Psoas muscle (tissue), 8 donors: ENCODE measurements around the gene MRPS7. TPM values are rescaled to one million over a fixed set of nuclear protein-coding genes. Genes with fewer than 3 reads are reported as not detected.

Source experiments
- ATAC-seq, 4 donors: fragments of 200-7000 bp; cut with Tn5 transposase; one replicate each; pipeline ENCODE4 v1.9.1; 2020; ENCODE audit warnings: moderate library complexity in 3 of 4, mild to moderate bottlenecking in 2 of 4
- DNase-seq, 2 donors: peaks; one replicate each; pipeline ENCODE4 v3.0.0-alpha.2; 2020
- H3K27ac ChIP-seq: fragments of 200-600 bp; one replicate; pipeline ENCODE4 v1.8.0; 2022
- H3K27me3 ChIP-seq, 3 donors: fragments of 200-600 bp in 1 of 3; one replicate each; pipeline versions ENCODE4 v1.6.1 to v1.8.0; 2013 to 2022; ENCODE audit warnings: low read length in 2 of 3, mild to moderate bottlenecking in 2 of 3, moderate library complexity in 1 of 3; ENCODE audit not compliant: insufficient read depth in 3 of 3
- H3K36me3 ChIP-seq, 2 donors: fragments of 200-600 bp in 1 of 2; one replicate each; pipeline versions ENCODE4 v1.6.1 to v1.8.0; 2013 to 2022; ENCODE audit warnings: low read depth in 1 of 2, mild to moderate bottlenecking in 1 of 2, moderate library complexity in 1 of 2; ENCODE audit not compliant: insufficient read depth in 1 of 2
- H3K4me1 ChIP-seq: fragments of 200-600 bp; one replicate; pipeline ENCODE4 v1.8.0; 2022
- H3K4me3 ChIP-seq: fragments of 200-600 bp; one replicate; pipeline ENCODE4 v1.8.0; 2022; ENCODE audit warnings: mild to moderate bottlenecking
- H3K9me3 ChIP-seq: fragments of 200-600 bp; one replicate; pipeline ENCODE4 v1.8.0; 2022
- WGBS, 3 donors: extraction: QIAGEN DNeasy Blood & Tissue Kit; methylation state at CpG; one replicate each; pipeline versions ENCODE4 v1.1.6 to v1.1.7; 2013; 5-methylcytosine and 5-hydroxymethylcytosine counted together
- intact Hi-C, 2 donors: fragments of 100-400 bp; cut with DNase I; formaldehyde crosslinking; loops; one replicate each; pipeline versions ENCODE4 v1.11.0 to v1.14.2; 2022
- polyA plus RNA-seq, 3 donors: library from polyadenylated mRNA; stranded (reverse); fragments of 200-250 nt; gene quantifications; one replicate each; pipeline ENCODE4 v1.2.3, GENCODE V29; 2013
- total RNA-seq, 4 donors: library from RNA; stranded (reverse); fragmentation: NEBNext Ultra II Directional in 2 of 4; extraction: Animal tissue kit (Norgen Biotek cat#: 25700) in 2 of 4; gene quantifications; one replicate each; pipeline versions ENCODE4 v1.2.1 to v1.2.4, GENCODE V29; 2021 to 2023
- TF ChIP-seq, protein P1 (sequence below): fragments of 200-600 bp; IDR thresholded peaks from one replicate; pipeline ENCODE4 v1.8.0; 2022; ENCODE audit warnings: antibody characterized with exemption
- donor health status: healthy with polysubstance abuse.
- donor health status: DM: no; HTN: no; CAD: no; lungs with moderate emphysema.
- donor health status: Bipolar disorder and iron deficiency.
- donor health status: healthy.
- donor health status: DM: yes; HTN: yes; CAD: no.
- donor health status: DM: no; HTN: no; CAD: no.
- donor health status: DM: no; HTN: no; CAD: no.
- donor health status: DM: yes; HTN: yes; CAD: no.

Gene MRPS7
- total and polyA plus RNA-seq, 7 donors = 98.2 to 165 (median 122) TPM

DNA sequence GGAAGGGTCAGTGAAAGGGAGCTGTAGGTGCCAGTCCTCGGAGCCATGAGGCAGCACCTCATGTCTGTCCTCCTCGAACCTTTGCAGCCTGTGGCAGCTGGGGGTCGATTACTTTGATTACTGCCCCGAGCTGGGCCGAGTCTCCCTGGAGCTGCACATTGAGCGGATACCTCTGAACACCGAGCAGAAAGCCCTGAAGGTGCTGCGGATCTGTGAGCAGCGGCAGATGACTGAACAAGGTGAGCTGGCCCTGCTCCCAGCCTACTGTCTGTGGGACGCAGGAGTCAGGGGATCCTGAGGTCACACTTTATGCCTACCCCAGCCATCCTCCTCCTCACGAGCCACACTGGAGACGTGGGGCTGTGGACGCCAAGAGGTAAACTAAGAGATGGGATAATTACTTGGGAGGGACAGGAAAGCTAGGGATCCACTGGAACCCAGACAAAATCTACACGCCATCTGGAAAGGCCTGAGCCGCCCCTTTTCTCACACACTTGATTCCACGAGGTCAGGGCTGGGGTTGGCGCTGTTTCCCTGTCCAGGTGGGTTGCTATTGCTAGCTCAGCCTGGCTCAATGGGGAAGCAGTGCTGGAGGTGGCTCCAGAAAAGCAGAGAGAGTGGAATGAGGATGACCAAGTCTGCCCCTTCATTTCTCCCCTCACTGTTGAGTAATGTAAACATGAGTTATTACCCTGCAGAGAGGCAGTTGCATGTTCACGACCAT, 29.8 kb upstream of the MRPS7 start:
- H3K9me3 ChIP-seq = no peaks in the 10 kb centered on the region
- no peaks in the 10 kb centered on the region for H3K4me1 ChIP-seq
- peaks cover 8 to 94% of the 10 kb centered on the region in 2 donors for H3K36me3 ChIP-seq
- H3K4me3 ChIP-seq = no peak overlapping the region
- no peaks in the 10 kb centered on the region for H3K27me3 ChIP-seq
- no peak overlapping the region for H3K27ac ChIP-seq
- WGBS, 3 donors = 88 to 92% (median 90%) methylated on average over 18 of the region's 18 CpGs
- no peak for ATAC-seq
- DNase-seq = peak in 1 of 2 donors; percentile 41
- TF ChIP-seq, protein P1, sequence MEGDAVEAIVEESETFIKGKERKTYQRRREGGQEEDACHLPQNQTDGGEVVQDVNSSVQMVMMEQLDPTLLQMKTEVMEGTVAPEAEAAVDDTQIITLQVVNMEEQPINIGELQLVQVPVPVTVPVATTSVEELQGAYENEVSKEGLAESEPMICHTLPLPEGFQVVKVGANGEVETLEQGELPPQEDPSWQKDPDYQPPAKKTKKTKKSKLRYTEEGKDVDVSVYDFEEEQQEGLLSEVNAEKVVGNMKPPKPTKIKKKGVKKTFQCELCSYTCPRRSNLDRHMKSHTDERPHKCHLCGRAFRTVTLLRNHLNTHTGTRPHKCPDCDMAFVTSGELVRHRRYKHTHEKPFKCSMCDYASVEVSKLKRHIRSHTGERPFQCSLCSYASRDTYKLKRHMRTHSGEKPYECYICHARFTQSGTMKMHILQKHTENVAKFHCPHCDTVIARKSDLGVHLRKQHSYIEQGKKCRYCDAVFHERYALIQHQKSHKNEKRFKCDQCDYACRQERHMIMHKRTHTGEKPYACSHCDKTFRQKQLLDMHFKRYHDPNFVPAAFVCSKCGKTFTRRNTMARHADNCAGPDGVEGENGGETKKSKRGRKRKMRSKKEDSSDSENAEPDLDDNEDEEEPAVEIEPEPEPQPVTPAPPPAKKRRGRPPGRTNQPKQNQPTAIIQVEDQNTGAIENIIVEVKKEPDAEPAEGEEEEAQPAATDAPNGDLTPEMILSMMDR = no peak
- intact Hi-C loops = no loop called here

DNA sequence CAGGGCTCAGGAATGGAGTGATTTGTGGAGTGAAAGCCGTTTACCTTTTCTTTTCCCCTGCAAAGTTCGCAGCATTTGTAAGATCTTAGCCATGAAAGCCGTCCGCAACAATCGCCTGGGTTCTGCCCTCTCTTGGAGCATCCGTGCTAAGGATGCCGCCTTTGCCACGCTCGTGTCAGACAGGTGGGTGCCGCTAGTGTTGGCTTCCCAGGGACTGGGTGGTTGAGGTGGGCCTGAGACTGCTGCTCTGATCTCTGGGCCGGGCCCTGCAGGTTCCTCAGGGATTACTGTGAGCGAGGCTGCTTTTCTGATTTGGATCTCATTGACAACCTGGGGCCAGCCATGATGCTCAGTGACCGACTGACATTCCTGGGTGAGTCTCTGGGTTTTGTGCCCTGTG, 28.9 kb upstream of the MRPS7 start:
- Histone ChIP-seq H3K9me3 (no peaks in the 10 kb centered on the region), H3K27ac (no peak overlapping the region), H3K4me3 (no peak overlapping the region), H3K27me3 (no peaks in the 10 kb centered on the region), H3K4me1 (no peaks in the 10 kb centered on the region), H3K36me3 (peaks cover 9 to 95% of the 10 kb centered on the region in 2 donors)
- intact Hi-C loops = no loop called here
- TF ChIP-seq, protein P1 = no peak
- 91 to 94% (median 92%) methylated on average over 13 of the region's 13 CpGs for WGBS, 3 donors
- DNase-seq (peak in 1 of 2 donors; percentile 19), ATAC-seq (no peak)

DNA sequence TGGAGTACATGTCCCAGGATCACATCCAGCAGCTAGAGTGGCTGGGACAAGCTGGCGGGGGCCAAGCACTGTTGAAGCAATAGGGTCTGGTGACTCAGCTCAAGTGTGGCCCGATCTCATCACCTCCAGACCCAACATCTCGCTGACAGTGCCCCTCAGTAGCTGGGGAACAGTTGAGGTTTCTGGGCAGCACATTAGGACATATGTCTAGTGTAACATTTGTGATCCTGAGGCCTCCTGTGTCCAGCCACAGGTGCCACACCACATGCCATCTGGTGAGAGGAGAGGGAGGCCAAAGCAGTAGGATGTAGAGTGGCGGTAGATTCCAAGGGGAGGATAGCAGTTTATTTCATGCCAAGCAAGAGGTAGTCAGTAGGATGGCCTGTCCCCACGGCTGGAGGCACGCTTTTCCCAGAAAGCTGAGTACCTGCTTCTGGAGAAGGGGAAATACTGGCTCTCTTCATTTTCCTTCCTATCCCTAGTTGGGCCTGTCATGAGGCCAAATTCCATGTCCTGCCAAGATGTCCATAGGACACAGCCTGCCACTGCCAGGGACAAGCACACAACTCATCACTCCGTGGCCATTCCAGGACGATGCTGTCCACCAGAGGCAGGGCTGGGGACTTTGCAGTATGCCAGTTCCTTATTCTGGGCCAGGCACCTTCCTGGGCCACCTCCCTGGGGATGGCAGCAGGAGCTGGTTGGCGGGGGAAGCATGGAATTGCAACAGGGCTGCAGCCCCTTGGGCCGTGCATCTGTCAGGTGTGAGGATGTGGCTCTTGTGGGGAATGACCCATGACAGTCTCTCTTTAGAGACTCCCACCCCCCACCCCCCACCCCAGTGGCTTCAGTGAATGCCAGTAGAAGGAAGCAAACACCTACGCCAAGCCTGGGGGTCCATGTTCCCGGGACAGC, 24.3 kb upstream of the MRPS7 start:
- H3K36me3 ChIP-seq = peaks cover 6 to 99% of the 10 kb centered on the region in 2 donors
- 52 to 67% (median 55%) methylated on average over 12 of the region's 12 CpGs for WGBS, 3 donors
- DNase-seq = peak; percentile 61 to 74
- peak in 3 of 4 donors; percentile 69 to 72 (median 72) for ATAC-seq
- no peak overlapping the region for H3K27ac ChIP-seq
- TF ChIP-seq, protein P1 = no peak
- no peaks in the 10 kb centered on the region for H3K27me3 ChIP-seq
- no peaks in the 10 kb centered on the region for H3K9me3 ChIP-seq
- H3K4me1 ChIP-seq = peaks cover 7% of the 10 kb centered on the region
- no peak overlapping the region for H3K4me3 ChIP-seq
- intact Hi-C loops = no loop called here

DNA sequence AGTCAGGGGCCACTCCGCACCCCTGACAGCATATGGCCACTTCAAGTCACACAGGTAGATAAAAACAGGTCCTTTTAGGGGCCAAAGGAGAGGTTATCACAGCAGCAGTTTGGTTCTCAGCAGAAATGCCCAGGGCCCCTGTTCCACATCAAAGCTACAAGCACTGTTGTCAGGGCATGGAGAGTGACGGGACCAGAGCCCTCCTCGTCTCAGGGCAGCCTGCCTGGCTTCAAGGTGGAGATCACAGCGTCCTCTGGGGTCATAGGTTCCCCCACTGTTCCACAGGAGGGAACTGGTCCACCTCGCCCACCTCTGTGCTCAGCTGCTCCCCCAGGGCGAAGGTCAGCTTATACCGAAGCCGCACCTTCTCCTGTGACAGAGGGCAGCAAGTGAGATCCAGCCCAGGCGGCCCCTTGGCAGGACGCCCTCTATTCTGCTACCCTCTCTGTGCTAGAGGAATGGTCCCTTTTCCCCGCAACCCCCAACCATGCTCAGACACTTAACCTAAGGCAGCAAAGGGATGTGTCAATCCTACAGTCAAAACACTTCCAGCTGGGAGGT, 23.6 kb upstream of the MRPS7 start:
- Histone ChIP-seq H3K9me3 (no peaks in the 10 kb centered on the region), H3K27ac (no peak overlapping the region), H3K4me3 (no peak overlapping the region), H3K4me1 (peaks cover 8% of the 10 kb centered on the region), H3K27me3 (no peaks in the 10 kb centered on the region), H3K36me3 (peaks cover 6 to 99% of the 10 kb centered on the region in 2 donors)
- TF ChIP-seq, protein P1 = no peak
- intact Hi-C loops = no loop called here
- DNase-seq (no peak), ATAC-seq (no peak)
- 78 to 86% (median 78%) methylated on average over 11 of the region's 11 CpGs for WGBS, 3 donors
